Myometrial cell (primary cell): ENCODE results near the gene CALHM6. TPM values are rescaled to one million over a fixed set of nuclear protein-coding genes. Genes with fewer than 3 reads are reported as not detected.

Source experiments
- total RNA-seq: library from RNA; depleted of rRNA; stranded (reverse); fragments of >200 nt; gene quantifications from 2 replicates; pipeline ENCODE4 v1.2.3, GENCODE V29; 2015

The CALHM6 gene
- total RNA-seq = not detected in 2 replicates

GRCh38 chr6:116461331-116461931 is at the start of gene CALHM6:
Gene CALHM6 (plus strand): TSS chr6:116461375. CDS start chr6:116461930, 555 bp downstream.

GRCh38 chr6:116511424-116512110 is 50.4 kb downstream of the CALHM6 start, which contains the start of gene CALHM5:
Gene CALHM5 (plus strand): TSS chr6:116511639. CDS start chr6:116511697, 58 bp downstream.

Other genes starting within 250 kb of the CALHM6 start
- 11.7 and 13.8 TPM in 2 replicates for gene TSPYL4, start 207.3 kb upstream of the CALHM6 start, total RNA-seq
- 68.3 and 84.4 TPM in 2 replicates for gene TSPYL1, start 181.4 kb upstream of the CALHM6 start, total RNA-seq
- 47.5 and 51.6 TPM in 2 replicates for gene DSE, start 90.4 kb upstream of the CALHM6 start, total RNA-seq
- 0.58 and 0.71 TPM in 2 replicates for gene CALHM5, start 50.3 kb downstream of the CALHM6 start, total RNA-seq
- gene TRAPPC3L, start 84.3 kb downstream of the CALHM6 start, total RNA-seq = not detected in 2 replicates
- not detected in 2 replicates for gene CALHM4, start 92.4 kb downstream of the CALHM6 start, total RNA-seq
- 26.5 and 42.0 TPM in 2 replicates for gene RWDD1, start 110.1 kb downstream of the CALHM6 start, total RNA-seq
- under 0.01 TPM in 1 of 2 replicates, not detected in the other for gene RSPH4A, start 155.1 kb downstream of the CALHM6 start, total RNA-seq
- gene ZUP1, start 207.4 kb downstream of the CALHM6 start, total RNA-seq = 8.6 and 8.9 TPM in 2 replicates
- 4.0 and 4.1 TPM in 2 replicates for gene KPNA5, start 219.8 kb downstream of the CALHM6 start, total RNA-seq